Activated CD4-positive, alpha-beta memory T cell treated with anti-CD3 and anti-CD28 coated beads, Interleukin-2, amount 10 ng/mL, durations not matched to agents 7 days and 5 days (primary cell): ENCODE data around the gene AHSG. TPM values are rescaled to one million over a fixed set of nuclear protein-coding genes. Genes with fewer than 3 reads are reported as not detected.

Experiments
- CTCF ChIA-PET: fragments of 350-600 bp; sonication (Branson Sonifier 250); formaldehyde crosslinking; loops from one replicate; lab custom pipeline; 2021; ENCODE audit warnings: antibody characterized with exemption, inconsistent platforms; lab: Charles Lee
- POLR2A ChIA-PET: fragments of 350-600 bp; sonication (Branson Sonifier 250); formaldehyde crosslinking; loops from one replicate; lab custom pipeline; 2021; ENCODE audit warnings: antibody characterized with exemption; lab: Charles Lee
- DNase-seq: peaks from one replicate; pipeline ENCODE4 v3.0.0-alpha.2; 2020
- H3K27ac Mint-ChIP-seq: one replicate; pipeline ENCODE4 v1.8.0; 2021; ENCODE audit warnings: mild to moderate bottlenecking, mixed read lengths
- H3K27me3 Mint-ChIP-seq: one replicate; pipeline ENCODE4 v1.8.0; 2021; ENCODE audit warnings: mixed read lengths
- H3K36me3 Mint-ChIP-seq: one replicate; pipeline ENCODE4 v1.8.0; 2021; ENCODE audit warnings: low read depth, mixed read lengths
- H3K4me1 Mint-ChIP-seq: one replicate; pipeline ENCODE4 v1.8.0; 2021; ENCODE audit warnings: mixed read lengths
- H3K4me3 Mint-ChIP-seq: one replicate; pipeline ENCODE4 v1.8.0; 2021; ENCODE audit warnings: mild to moderate bottlenecking, mixed read lengths
- H3K9me3 Mint-ChIP-seq: one replicate; pipeline ENCODE4 v1.8.0; 2021; ENCODE audit warnings: mixed read lengths
- total RNA-seq, 2 experiments: library from RNA; stranded (reverse); gene quantifications; one replicate each; pipeline ENCODE4 v1.2.3, GENCODE V29; 2021

Gene AHSG
- total RNA-seq, 2 experiments from 2014 or later = not detected

DNA sequence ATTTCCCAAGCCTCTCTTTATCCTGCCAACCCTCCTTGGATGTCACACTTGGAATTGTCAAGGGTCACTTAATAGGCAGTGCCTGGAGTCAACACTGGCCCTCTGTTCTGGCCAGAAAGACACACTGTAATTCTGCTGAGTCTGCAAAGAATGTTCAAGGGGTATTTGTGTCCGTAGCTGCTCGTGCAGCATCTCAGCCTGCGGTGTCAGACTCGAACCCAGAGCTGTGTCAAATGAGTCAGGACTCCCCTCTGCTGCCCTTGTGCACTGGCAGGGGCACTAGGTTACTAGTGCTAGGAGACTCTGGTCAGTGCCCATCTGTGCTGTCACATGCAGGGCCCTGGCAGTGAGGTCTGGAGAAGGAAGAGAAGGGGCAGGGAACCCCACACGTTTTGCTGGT, 795 bp upstream of the AHSG start:
- peaks cover 19% of the 10 kb centered on the region for H3K4me1 Mint-ChIP-seq
- H3K9me3 Mint-ChIP-seq = no peaks in the 10 kb centered on the region
- no peak overlapping the region for H3K4me3 Mint-ChIP-seq
- H3K27me3 Mint-ChIP-seq = peaks cover 20% of the 10 kb centered on the region
- H3K27ac Mint-ChIP-seq = no peak overlapping the region
- no peak for DNase-seq
- POLR2A ChIA-PET = interaction anchor here (0.7 kb wide), 1 partner anchor 172 kb away, joined by 3 read pairs; no protein-coding TSS in a partner anchor
- CTCF ChIA-PET = interaction anchor here (0.9 kb wide), 1 partner anchor 28 kb away, joined by 4 read pairs; no protein-coding TSS in a partner anchor
- H3K36me3 Mint-ChIP-seq = no peaks in the 10 kb centered on the region

DNA sequence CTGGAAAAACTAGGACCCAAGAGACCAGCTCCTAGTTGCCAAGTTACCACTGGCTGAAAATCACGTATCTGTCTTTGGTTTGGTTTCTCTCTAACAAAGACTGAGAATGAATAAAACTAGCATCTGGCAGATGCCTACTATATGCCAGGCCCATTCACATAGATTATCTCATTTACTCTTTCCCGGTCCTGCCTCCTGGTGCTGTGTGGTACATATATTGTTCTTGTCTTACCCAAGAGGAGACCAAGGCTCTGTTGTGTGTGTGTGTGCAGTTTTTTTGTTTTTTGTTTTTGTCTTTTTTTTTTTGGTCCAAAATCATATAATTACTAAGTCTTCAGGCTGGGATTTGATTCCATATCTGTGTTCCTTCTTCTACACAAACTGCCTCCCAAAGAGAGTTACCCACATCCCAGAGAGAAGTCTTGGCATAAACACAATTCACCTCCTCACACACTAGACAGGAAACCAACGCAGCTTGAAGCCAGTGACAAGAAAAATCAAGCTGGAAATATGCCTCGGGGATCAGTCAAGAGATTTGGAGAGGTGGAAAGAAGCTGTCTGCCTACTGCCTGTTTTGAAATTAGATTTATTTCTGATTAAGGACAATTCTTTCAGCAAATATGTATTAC, 891 bp downstream of the AHSG start:
- Mint-ChIP-seq H3K4me1 (peaks cover 24% of the 10 kb centered on the region), H3K36me3 (no peaks in the 10 kb centered on the region), H3K27me3 (peaks cover 35% of the 10 kb centered on the region), H3K4me3 (no peak overlapping the region), H3K27ac (no peak overlapping the region), H3K9me3 (no peaks in the 10 kb centered on the region)
- ChIA-PET CTCF (interaction anchor here (0.6 to 5.4 kb wide), 27 partner anchors 8 to 631 kb away, joined by 3 to 117 read pairs (median 7); partner anchors contain the start of genes DNAJB11 and RPL39L), POLR2A (interaction anchor here (1.0 to 3.7 kb wide), 5 partner anchors 30 to 676 kb away, joined by 3 to 27 read pairs (median 10); partner anchors contain the start of genes DNAJB11, EIF4A2 and TRA2B)
- DNase-seq = no peak

DNA sequence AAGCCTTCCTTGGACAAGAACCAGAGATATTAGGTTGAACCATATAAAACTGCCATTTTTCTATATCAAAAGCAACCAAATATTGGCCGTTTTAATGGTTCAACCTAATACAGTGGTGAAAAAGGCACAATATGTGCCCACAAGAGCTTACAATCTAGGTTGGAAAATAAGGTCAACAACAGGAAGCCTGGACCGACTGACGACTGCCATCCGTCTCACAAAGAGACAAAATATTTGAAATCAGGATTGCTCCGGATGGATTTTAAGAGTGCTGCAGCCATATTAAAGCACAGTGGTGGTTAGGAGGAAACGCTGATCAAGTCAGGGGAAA, 1.4 kb downstream of the AHSG start:
- no peak for DNase-seq

DNA sequence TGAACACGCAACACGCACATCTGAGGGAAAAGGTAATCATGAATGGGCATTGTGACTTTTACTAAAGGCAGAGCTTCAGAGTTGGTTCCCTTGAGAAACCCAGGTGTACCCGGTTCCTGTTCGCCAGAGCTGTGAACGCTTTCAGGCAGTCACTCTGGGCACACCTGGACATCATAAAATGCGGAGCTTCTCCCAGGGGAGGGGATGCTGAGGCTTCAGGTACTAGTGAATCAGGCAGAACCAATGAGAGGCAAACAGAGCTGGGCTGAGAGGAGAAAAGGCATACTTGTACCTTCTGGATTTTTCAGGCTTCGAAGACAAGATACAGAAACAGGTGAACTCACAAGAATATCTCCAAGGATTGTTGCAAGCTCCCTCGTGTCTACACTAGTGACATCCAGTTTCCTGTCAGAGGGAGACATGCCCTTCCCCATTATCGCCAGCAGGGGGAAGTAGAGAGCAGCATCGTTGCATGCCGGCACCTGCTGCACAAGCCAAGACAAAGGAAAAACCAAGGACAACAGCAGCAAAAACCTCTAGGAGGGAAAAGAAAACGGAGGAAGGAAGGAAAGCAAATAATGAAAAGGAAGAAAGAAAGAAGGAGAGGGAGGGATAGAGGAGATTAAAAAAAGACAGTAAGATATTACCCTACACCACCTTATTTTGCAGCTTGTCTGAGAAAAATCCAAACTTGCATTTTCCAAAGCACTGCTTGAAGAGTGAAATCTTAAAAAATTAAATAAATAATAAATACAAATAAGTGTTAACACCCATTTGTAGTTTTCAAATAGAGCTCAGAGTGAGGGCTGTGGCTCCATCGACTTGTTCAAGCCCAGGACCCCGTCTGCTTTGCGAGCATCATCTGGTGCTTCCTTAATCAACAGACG, 2.0 kb downstream of the AHSG start:
- DNase-seq = peak; percentile 79
- ChIA-PET POLR2A (interaction anchor here (0.8 to 3.7 kb wide), 7 partner anchors 24 to 677 kb away, joined by 3 to 27 read pairs (median 10); partner anchors contain the start of genes DNAJB11, EIF4A2, TBCCD1 and TRA2B), CTCF (interaction anchor here (0.6 to 5.4 kb wide), 47 partner anchors 11 to 1309 kb away, joined by 3 to 117 read pairs (median 5); partner anchors contain the start of genes DNAJB11, EIF4A2, RFC4 and RPL39L)
- no peaks in the 10 kb centered on the region for H3K9me3 Mint-ChIP-seq
- peaks cover 37% of the 10 kb centered on the region for H3K27me3 Mint-ChIP-seq
- no peak overlapping the region for H3K27ac Mint-ChIP-seq
- H3K4me1 Mint-ChIP-seq = peaks cover 24% of the 10 kb centered on the region
- H3K4me3 Mint-ChIP-seq = no peak overlapping the region
- H3K36me3 Mint-ChIP-seq = no peaks in the 10 kb centered on the region

More for the DNA sequence above, 1.4 kb downstream of the AHSG start:
- ChIA-PET POLR2A (interaction anchor here (0.8 to 3.7 kb wide), 6 partner anchors 23 to 677 kb away, joined by 3 to 27 read pairs (median 8); partner anchors contain the start of genes DNAJB11, EIF4A2 and TRA2B), CTCF (interaction anchor here (0.6 to 5.4 kb wide), 42 partner anchors 10 to 1308 kb away, joined by 3 to 117 read pairs (median 6); partner anchors contain the start of genes DNAJB11, RFC4 and RPL39L)
- Mint-ChIP-seq H3K27me3 (peaks cover 36% of the 10 kb centered on the region), H3K36me3 (no peaks in the 10 kb centered on the region), H3K27ac (no peak overlapping the region), H3K4me3 (no peak overlapping the region), H3K4me1 (peaks cover 24% of the 10 kb centered on the region), H3K9me3 (no peaks in the 10 kb centered on the region)

DNA sequence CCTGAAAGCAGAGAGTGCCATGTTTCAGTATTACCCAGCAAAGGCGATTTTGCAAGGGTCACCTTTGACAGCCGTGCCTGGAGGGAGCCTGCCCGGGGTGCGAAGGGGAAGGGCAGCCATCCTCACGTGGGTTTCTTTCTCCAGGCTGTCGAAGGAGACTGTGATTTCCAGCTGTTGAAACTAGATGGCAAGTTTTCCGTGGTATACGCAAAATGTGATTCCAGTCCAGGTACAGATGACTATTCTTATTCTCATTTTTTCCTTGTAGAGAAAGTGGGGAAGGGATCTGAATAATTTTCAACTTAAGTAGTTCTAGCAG, 3.4 kb downstream of the AHSG start:
- Mint-ChIP-seq H3K9me3 (no peaks in the 10 kb centered on the region), H3K4me1 (peaks cover 24% of the 10 kb centered on the region), H3K27me3 (peaks cover 41% of the 10 kb centered on the region), H3K4me3 (no peak overlapping the region), H3K27ac (no peak overlapping the region), H3K36me3 (no peaks in the 10 kb centered on the region)
- DNase-seq = no peak
- ChIA-PET POLR2A (interaction anchor here (0.7 to 3.7 kb wide), 6 partner anchors 28 to 205 kb away, joined by 3 to 27 read pairs (median 10); partner anchors contain the start of genes DNAJB11, EIF4A2 and TBCCD1), CTCF (interaction anchor here (0.6 to 5.4 kb wide), 37 partner anchors 8 to 673 kb away, joined by 3 to 117 read pairs (median 8); partner anchors contain the start of genes DNAJB11, EIF4A2 and TBCCD1)

DNA sequence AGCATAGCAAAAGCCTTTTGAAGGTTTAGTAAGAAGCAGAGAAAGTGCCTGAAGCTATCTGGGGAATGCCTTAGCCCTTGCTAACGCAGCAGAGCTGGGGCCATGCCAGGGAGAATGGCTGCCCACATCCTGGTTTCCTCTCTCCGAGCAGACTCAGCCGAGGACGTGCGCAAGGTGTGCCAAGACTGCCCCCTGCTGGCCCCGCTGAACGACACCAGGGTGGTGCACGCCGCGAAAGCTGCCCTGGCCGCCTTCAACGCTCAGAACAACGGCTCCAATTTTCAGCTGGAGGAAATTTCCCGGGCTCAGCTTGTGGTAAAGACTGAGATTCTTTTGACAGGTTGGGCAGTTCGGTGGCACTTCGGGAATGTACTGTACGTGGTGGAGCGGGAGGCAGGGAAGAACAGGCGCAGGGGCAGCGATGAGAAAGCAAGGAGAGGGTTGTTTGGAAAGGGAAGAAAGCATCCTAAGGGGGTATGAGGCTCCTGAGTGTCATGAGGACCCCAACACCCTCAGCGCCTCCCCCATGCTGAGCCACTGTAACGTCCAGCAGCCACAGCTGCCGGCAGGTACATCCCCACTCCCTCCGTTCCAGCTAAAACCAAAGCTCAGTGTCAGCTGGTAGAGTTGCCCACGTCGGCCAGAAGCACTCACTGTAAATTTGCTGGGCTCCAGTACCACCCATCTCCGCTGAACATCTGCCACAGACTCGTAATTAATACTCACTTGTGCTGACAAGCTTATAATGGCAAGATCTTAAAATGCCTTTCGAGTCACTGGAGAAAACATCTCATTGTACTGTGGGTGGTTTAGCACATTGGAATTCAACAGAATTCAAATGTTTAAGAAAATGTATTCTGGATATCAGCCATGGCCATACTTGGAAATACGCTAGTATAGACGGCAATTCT, 4.4 kb downstream of the AHSG start:
- CTCF ChIA-PET = interaction anchor here (0.5 to 5.4 kb wide), 66 partner anchors 8 to 751 kb away, joined by 3 to 117 read pairs (median 4); partner anchors contain the start of genes DNAJB11, EIF4A2, RTP4 and TBCCD1
- Mint-ChIP-seq H3K36me3 (no peaks in the 10 kb centered on the region), H3K27me3 (peaks cover 41% of the 10 kb centered on the region), H3K4me1 (peaks cover 24% of the 10 kb centered on the region), H3K4me3 (peak overlapping the region; percentile 9), H3K9me3 (no peaks in the 10 kb centered on the region), H3K27ac (no peak overlapping the region)
- peak; percentile 87 for DNase-seq
- POLR2A ChIA-PET = interaction anchor here (0.7 to 3.7 kb wide), 13 partner anchors 21 to 210 kb away, joined by 3 to 27 read pairs (median 4); partner anchors contain the start of genes DNAJB11, EIF4A2 and TBCCD1

DNA sequence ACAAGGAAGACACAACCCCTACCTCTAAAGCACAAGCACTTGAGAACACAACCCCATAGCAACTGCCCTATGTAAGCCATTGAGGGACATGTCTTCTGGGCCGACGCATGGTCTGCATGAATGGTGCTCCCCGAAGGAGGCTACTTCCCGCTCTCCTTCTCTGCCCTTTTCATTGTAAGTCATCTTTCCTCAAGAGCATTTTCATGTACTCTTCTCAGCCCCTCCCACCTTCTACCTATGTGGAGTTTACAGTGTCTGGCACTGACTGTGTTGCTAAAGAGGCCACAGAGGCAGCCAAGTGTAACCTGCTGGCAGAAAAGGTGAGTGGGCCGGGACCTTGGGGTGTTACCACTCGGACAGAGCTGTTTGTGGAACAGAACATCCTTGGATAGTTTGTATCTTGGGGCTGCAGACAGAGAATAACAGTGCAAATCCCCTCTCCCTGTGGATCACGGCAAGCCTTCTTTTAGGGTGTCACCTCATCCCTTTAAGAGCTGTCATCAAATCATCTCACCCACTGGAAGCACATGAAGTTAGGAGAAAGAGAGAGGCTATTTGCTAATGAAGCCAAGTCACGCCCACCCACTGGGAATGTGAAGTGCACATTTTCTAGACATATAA, 5.6 kb downstream of the AHSG start:
- Mint-ChIP-seq H3K9me3 (no peaks in the 10 kb centered on the region), H3K4me1 (peaks cover 21% of the 10 kb centered on the region), H3K27me3 (peaks cover 40% of the 10 kb centered on the region), H3K27ac (no peak overlapping the region), H3K4me3 (no peak overlapping the region), H3K36me3 (no peaks in the 10 kb centered on the region)
- POLR2A ChIA-PET = interaction anchor here (1.7 to 3.4 kb wide), 2 partner anchors 154 to 165 kb away, joined by 6 to 15 read pairs; partner anchors contain the start of gene EIF4A2
- CTCF ChIA-PET = interaction anchor here (0.9 to 5.4 kb wide), 6 partner anchors 7 to 202 kb away, joined by 3 to 117 read pairs (median 24); no protein-coding TSS in a partner anchor
- no peak for DNase-seq

DNA sequence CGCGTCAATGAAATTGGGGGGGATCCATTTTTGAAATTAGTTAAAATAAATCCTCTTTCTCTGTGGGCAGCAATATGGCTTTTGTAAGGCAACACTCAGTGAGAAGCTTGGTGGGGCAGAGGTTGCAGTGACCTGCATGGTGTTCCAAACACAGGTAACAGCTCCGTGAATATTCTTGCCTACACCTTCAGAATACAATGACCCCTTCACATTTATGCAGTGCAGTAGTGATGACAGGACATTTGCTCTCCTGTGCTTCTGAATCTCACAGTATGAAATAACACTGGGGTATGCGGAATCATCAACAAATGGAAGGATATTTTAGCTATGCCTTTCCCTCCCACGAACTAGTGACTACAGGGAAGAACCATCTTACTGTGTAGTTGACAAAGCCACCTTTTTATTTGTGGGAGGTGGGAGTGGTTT, 6.9 kb downstream of the AHSG start:
- Mint-ChIP-seq H3K36me3 (no peaks in the 10 kb centered on the region), H3K4me1 (peaks cover 16% of the 10 kb centered on the region), H3K4me3 (no peak overlapping the region), H3K9me3 (no peaks in the 10 kb centered on the region), H3K27ac (no peak overlapping the region), H3K27me3 (peaks cover 35% of the 10 kb centered on the region)
- ChIA-PET POLR2A (interaction anchor here (3.4 kb wide), 1 partner anchor 164 kb away, joined by 15 read pairs; the partner anchor contains the start of gene EIF4A2), CTCF (no interaction called here)
- no peak for DNase-seq

DNA sequence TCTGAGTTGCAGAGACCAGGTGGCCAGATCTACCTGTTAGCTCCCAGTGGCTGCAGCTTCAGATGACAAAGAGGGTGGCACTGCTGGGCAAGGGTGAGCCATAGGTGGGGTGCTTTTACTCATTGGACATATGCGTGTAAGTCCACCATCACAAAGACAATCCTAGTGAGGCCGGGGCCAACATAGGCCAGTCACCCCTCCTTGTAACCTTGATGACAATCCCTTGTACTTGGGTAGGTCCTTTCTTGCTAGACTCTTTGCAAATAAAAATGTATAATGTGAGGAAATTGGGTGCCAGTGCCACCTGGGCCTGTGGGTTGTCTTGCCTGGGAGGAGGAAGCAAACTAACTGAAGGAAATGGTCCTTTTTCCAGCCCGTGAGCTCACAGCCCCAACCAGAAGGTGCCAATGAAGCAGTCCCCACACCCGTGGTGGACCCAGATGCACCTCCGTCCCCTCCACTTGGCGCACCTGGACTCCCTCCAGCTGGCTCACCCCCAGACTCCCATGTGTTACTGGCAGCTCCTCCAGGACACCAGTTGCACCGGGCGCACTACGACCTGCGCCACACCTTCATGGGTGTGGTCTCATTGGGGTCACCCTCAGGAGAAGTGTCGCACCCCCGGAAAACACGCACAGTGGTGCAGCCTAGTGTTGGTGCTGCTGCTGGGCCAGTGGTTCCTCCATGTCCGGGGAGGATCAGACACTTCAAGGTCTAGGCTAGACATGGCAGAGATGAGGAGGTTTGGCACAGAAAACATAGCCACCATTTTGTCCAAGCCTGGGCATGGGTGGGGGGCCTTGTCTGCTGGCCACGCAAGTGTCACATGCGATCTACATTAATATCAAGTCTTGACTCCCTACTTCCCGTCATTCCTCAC, 7.6 kb downstream of the AHSG start:
- no peak overlapping the region for H3K4me3 Mint-ChIP-seq
- H3K36me3 Mint-ChIP-seq = no peaks in the 10 kb centered on the region
- POLR2A ChIA-PET = no interaction called here
- CTCF ChIA-PET = interaction anchor here (0.9 to 1.4 kb wide), 3 partner anchors 7 to 201 kb away, joined by 3 read pairs; no protein-coding TSS in a partner anchor
- peaks cover 13% of the 10 kb centered on the region for H3K4me1 Mint-ChIP-seq
- no peaks in the 10 kb centered on the region for H3K9me3 Mint-ChIP-seq
- no peak overlapping the region for H3K27ac Mint-ChIP-seq
- no peak for DNase-seq
- peaks cover 33% of the 10 kb centered on the region for H3K27me3 Mint-ChIP-seq

DNA sequence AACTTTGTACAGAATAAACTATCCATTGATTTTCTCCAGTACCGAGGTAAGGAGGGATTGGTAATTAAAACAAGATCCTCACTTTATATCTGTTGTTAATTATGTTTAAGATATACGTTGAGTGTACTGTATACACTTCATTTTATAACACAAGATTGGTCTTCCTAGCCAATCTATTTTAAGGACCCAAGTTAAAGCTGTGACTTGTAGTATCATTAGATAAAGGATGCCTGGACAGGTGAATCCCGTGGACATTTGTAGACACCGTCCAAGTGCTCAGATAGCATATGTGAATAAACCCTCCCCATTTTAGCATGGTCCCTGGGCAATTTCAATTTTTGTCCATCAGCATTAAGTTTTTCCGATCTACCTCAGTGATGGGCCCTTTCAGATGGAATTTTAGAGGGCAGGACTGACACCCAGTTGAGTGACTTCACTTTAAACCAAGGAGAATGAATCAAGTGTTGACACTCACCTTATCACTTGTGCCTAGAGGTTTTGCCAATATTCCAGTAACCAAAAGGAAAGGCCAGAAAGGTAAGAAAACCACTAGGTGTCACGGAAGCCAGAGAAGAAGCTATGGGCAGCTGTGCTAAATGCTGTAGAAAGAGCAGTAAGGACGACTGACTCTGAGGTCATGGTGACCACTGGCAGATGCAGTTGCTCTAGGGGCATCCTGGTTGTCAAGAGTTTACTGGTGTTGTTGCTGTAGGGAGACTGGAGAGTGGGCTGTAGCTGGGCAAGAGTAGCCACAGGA, 9.2 kb downstream of the AHSG start:
- H3K27ac Mint-ChIP-seq = no peak overlapping the region
- peaks cover 4% of the 10 kb centered on the region for H3K4me1 Mint-ChIP-seq
- H3K36me3 Mint-ChIP-seq = no peaks in the 10 kb centered on the region
- H3K27me3 Mint-ChIP-seq = peaks cover 33% of the 10 kb centered on the region
- CTCF ChIA-PET = interaction anchor here (1.2 to 1.4 kb wide), 2 partner anchors 9 to 12 kb away, joined by 3 read pairs; no protein-coding TSS in a partner anchor
- H3K9me3 Mint-ChIP-seq = no peaks in the 10 kb centered on the region
- no peak overlapping the region for H3K4me3 Mint-ChIP-seq
- POLR2A ChIA-PET = no interaction called here
- DNase-seq = no peak
